ENCODE results near the gene INTS6.

INTS6 gene

DNA sequence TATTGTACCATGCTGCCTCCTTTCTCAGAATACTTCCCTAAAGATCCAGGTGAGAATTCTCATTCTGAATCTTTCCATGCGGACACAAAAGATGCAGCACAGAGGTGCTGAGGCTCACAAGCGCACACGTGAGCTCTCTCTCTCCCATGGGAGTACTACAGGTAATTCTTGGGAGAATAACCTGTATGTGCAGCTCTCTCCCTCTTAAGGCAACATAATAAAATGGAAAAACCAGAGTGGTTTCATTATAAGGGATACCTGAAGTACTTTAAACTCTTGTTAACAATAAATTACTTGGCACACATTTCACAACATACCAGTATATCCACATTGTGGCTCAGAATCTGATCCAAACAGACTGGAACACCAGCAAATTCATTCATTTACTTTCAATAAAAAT is 40.4 kb downstream of the INTS6 start:
- no peak overlapping the region for H3K4me3 ChIP-seq (ENCODE audit: low read length)
- DNase-seq (ENCODE audit: low read depth), result no peak
- TF ChIP-seq, protein P1, sequence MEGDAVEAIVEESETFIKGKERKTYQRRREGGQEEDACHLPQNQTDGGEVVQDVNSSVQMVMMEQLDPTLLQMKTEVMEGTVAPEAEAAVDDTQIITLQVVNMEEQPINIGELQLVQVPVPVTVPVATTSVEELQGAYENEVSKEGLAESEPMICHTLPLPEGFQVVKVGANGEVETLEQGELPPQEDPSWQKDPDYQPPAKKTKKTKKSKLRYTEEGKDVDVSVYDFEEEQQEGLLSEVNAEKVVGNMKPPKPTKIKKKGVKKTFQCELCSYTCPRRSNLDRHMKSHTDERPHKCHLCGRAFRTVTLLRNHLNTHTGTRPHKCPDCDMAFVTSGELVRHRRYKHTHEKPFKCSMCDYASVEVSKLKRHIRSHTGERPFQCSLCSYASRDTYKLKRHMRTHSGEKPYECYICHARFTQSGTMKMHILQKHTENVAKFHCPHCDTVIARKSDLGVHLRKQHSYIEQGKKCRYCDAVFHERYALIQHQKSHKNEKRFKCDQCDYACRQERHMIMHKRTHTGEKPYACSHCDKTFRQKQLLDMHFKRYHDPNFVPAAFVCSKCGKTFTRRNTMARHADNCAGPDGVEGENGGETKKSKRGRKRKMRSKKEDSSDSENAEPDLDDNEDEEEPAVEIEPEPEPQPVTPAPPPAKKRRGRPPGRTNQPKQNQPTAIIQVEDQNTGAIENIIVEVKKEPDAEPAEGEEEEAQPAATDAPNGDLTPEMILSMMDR (conservative IDR thresholded peaks at IDR 0.05; ENCODE audit: low read length), result no peak

GRCh38 chr13:51405176-51405575 is 47.7 kb downstream of the INTS6 start:
- TF ChIP-seq, protein P1 (conservative IDR thresholded peaks at IDR 0.05; ENCODE audit: low read length), result no peak
- H3K4me3 ChIP-seq (ENCODE audit: low read length), result no peak overlapping the region

DNA sequence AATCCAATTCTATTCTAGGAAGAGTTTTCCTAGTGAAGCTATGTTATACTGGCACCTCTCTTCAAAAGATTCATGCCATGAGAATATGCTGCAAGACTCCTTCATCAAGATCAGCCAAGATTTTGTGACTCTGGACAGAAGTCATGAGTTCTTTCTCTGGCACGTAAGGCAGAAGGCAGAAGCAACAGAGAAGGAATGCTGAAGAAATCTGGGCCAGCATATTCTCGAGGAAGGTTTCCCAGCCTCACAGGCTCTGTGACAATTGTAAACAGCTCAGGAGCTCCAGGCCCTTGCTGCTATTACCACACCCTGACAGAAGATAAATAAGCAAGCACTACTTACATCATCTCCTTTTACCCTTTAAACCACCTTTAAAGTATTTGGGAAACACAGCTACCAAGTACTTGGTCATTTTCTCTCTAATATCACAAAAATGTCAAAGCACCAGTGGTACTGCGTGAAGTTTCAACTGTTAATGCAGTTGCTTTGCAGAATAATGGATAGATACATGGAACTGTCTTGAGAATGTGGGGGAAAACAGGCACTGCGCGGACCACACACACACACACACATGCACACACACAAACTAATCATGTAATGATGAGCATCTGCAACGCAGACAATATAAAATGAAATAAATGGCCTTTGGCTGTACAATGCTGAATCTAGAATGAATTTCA is 55.4 kb downstream of the INTS6 start:
- TF ChIP-seq, protein P1 (conservative IDR thresholded peaks at IDR 0.05; ENCODE audit: low read length), result no peak
- no peak overlapping the region for H3K4me3 ChIP-seq (ENCODE audit: low read length)
- DNase-seq (ENCODE audit: low read depth), result peak; percentile 94

More at GRCh38 chr13:51405176-51405575, 47.7 kb downstream of the INTS6 start:
- no peak for DNase-seq (ENCODE audit: low read depth)

- H3K4me3 ChIP-seq (ENCODE audit: low read length), result no peak overlapping the region
- TF ChIP-seq, protein P1 (conservative IDR thresholded peaks at IDR 0.05; ENCODE audit: low read length), result no peak
- DNase-seq (ENCODE audit: low read depth), result peak; percentile 53
Observed at GRCh38 chr13:51396352-51396751, 56.5 kb downstream of the INTS6 start.

DNA sequence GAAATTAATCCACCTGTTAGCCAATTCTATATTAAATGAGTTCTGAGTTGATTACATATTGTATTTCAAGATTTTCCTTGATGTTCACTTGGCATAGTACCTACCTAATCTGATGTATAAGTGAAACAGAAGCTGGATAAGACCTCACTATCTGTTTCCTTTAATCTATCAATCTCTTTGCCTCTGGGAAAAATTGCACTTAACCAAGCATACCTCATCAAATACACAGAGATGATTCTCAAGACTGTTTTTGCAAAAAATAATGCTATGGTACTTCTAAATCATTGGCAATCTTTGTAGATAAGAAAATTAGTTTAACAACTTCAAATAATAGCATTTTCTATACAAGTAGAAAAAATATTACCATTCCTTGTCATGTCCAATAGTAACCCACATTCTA is 58.1 kb downstream of the INTS6 start:
- TF ChIP-seq, protein P1 (conservative IDR thresholded peaks at IDR 0.05; ENCODE audit: low read length), result no peak
- H3K4me3 ChIP-seq (ENCODE audit: low read length), result no peak overlapping the region
- no peak for DNase-seq (ENCODE audit: low read depth)

DNA sequence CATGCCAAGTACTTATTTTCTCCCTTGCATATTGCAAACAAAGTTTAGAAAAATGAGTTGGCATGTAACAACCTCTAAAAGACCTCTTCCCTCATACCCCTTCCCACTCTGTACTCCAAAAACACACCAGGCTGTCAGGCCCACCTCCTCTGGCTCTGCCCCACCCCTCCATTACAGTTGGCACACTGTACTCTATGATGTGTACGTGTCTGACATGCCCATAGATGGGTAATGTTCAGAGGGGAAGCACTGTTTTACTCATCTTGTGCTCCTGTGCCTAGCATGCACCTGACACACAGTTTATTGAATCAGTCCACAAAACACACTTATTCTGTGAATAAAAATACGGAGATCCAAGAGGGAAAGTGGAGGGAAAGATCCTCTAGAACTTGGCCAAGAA is 67.7 kb downstream of the INTS6 start:
- DNase-seq (ENCODE audit: low read depth), result no peak
- H3K4me3 ChIP-seq (ENCODE audit: low read length), result no peak overlapping the region
- TF ChIP-seq, protein P1 (conservative IDR thresholded peaks at IDR 0.05; ENCODE audit: low read length), result no peak

DNA sequence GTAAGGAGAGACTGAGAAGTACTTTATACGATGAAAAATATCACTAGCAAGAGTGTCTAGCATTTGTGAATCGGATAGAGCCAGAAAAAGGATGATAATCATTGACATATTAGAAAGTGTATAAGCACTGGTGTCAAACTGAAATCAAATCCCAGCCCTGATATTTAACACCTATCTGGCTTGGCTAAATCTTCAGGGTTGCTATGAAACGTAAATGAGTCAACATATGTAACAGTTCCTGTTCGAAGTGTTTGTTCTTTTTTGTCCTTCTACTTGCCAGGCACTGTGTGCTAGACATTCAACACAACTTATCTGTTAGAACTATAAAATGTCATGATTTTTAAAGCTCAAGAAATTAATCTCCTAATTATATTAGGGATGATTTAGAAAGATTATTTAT is 72.6 kb downstream of the INTS6 start:
- TF ChIP-seq, protein P1 (conservative IDR thresholded peaks at IDR 0.05; ENCODE audit: low read length), result no peak
- peak; percentile 14 for DNase-seq (ENCODE audit: low read depth)
- no peak overlapping the region for H3K4me3 ChIP-seq (ENCODE audit: low read length)
